Measurements from ENCODE around the gene COX7A1. TPM values are rescaled to one million over a fixed set of nuclear protein-coding genes. Genes with fewer than 3 reads are reported as not detected.

The COX7A1 gene
- total RNA-seq, 3 donors from 2014 or later: 20.8 to 69.3 (median 29.5) TPM

DNA sequence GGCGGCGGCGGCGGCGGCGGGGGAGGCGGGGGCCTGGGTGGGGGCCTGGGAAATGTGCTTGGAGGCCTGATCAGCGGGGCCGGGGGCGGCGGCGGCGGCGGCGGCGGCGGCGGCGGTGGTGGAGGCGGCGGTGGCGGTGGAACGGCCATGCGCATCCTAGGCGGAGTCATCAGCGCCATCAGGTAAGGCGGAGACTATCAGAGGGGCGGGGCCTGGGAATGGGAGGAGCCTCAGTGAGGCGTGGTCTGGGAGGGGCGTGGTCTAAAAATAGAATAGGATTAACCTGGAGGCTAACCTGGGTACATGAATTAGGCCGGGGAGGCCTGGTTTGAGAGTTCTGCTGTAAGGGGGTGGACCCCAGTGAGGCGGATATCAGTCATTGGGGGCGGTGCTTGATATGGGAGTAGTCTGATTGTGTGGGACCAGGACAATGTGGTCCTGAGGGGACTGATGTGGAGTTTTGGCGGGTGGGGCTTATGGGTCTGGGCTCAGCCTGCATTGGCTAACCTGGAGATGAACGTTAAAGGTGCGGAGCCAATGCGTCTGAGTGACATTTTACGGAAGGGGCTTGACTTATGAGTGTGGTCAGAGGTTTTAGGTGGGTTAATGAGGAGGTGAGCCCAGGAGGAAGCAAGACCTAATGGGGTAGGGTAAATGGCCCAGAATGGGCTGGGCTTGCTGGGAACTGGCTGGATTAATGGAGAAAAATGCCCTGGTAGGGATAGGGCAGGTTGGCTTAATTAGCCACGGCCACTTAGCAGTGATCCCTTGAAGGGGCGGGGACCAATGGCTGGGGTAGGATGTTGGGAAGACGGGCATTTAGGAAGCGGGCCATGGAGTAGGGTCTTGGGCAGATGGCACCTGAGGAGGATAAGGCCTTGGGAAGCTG is 11.0 kb downstream of the COX7A1 start:
- Histone ChIP-seq H3K4me3 (peak overlapping the region; percentile 87 to 96 (median 89)), H3K9me3 (no peaks in the 10 kb centered on the region), H3K27me3 (no peaks in the 10 kb centered on the region), H3K36me3 (peaks cover 5% of the 10 kb centered on the region), H3K4me1 (peaks cover 0 to 4% of the 10 kb centered on the region in 2 donors), H3K27ac (peak overlapping the region; percentile 97 to 100)
- TF ChIP-seq POLR2A (IDR thresholded peaks at IDR 0.05): no peak
- peak in 1 of 3 donors; percentile 55 for TF ChIP-seq POLR2AphosphoS5 (IDR thresholded peaks at IDR 0.05)
- peak; percentile 83 to 89 for DNase-seq (ENCODE audit: low spot score in 2 of 2)
- intact Hi-C loops (cut with DNase I; ENCODE audit: low total_unique reads): loop anchor here (5.0 kb wide), 1 partner anchor 874 kb away; the partner anchor contains the start of gene USF2

GRCh38 chr19:36140304-36141038 is 11.8 kb downstream of the COX7A1 start:
- no peak for TF ChIP-seq CTCF (IDR thresholded peaks at IDR 0.05)
- TF ChIP-seq POLR2AphosphoS5 (IDR thresholded peaks at IDR 0.05): no peak
- no peak for TF ChIP-seq POLR2A (IDR thresholded peaks at IDR 0.05)
- Histone ChIP-seq H3K27me3 (no peaks in the 10 kb centered on the region), H3K4me1 (peaks cover 0 to 4% of the 10 kb centered on the region in 2 donors), H3K36me3 (no peaks in the 10 kb centered on the region), H3K9me3 (no peaks in the 10 kb centered on the region), H3K27ac (peak overlapping the region; percentile 97 to 100), H3K4me3 (peak overlapping the region; percentile 87 to 96 (median 89))
- intact Hi-C loops (cut with DNase I; ENCODE audit: low total_unique reads): loop anchor here (5.0 kb wide), 1 partner anchor 873 kb away; the partner anchor contains the start of gene USF2
- DNase-seq (ENCODE audit: low spot score in 2 of 2): peak in 1 of 2 donors; percentile 44

DNA sequence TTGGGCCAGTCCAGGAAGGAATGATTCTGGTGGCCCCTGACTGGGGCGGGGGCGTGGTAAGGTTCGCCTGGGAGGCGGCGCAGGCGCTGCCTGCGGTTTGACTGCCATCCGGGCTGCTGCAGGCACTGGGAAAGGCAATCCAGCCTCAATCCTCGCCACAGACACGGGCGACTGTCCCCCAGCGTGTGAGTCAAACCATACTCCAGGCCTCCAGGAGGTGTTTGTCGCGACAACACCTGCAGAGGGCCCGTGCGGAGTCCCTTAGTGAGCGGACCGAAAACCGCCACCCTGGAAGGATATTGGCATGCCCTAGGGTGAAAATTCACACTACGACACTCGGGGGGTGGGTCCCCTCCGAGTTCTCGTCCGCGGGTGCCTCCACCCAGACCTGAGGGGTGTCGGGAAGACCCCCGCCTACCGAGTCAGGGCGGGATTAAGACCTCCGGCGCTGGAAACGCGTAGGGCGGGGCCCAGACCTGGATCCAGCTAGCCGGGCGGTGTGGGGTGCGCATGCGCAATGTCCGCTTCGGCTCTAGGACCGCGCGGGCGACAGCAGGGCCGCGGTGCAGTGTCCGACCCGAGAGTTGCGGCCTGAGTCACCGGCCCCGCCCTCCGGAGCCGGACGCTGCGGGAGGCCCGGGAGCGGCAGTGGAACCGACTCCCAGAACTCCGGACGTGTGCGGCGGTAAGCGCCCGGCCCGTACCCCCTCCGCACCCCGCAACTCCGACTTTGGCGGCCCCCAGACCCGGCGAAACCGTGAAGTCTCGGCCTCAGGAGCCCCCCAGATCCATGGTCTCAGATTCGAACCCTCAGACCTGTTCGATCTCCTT is 12.6 kb downstream of the COX7A1 start, which contains the start of gene CAPNS1:
Gene CAPNS1 (plus strand): TSS at position 594 of the 831 bp plus-strand sequence. CDS start 946 bp downstream, outside the sequence.
- TF ChIP-seq CTCF (IDR thresholded peaks at IDR 0.05) (no peak), POLR2AphosphoS5 (IDR thresholded peaks at IDR 0.05) (peak; percentile 61 to 93 (median 80)), POLR2A (IDR thresholded peaks at IDR 0.05) (peak; percentile 91)
- peak within 1 kb of the TSS; percentile 97 to 100 for H3K27ac ChIP-seq
- intact Hi-C loops (cut with DNase I; ENCODE audit: low total_unique reads): loop anchor here (5.0 kb wide), 1 partner anchor 872 kb away; the partner anchor contains the start of gene USF2
- DNase-seq (ENCODE audit: low spot score in 2 of 2): peak; percentile 95 to 96
- no peaks in the 10 kb centered on the region for H3K9me3 ChIP-seq
- peak within 1 kb of the TSS; percentile 87 to 96 (median 89) for H3K4me3 ChIP-seq
- no peaks in the 10 kb centered on the region for H3K27me3 ChIP-seq
- H3K4me1 ChIP-seq: peaks cover 0 to 4% of the 10 kb centered on the region in 2 donors
- H3K36me3 ChIP-seq: no peaks in the 10 kb centered on the region

DNA sequence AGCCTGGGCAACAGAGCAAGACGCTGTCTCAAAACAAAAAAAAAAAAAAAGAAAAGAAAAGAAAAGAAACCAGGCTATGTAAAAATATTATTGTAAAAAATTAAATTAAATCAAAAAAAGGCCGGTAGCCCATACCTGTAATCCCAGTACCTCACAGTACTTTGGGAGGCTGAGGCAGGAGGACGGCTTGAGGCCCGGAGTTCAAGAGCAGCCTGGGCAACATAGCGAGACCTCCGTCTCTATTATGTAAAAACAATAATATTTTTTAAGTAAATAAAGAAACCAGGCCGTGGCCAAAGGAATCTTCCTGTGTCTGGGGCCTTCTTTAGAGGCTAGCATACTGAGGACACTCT is 13.2 kb downstream of the COX7A1 start:
- H3K4me3 ChIP-seq: peak overlapping the region; percentile 87 to 96 (median 89)
- intact Hi-C loops (cut with DNase I; ENCODE audit: low total_unique reads): no loop called here
- TF ChIP-seq POLR2AphosphoS5 (IDR thresholded peaks at IDR 0.05): no peak
- TF ChIP-seq POLR2A (IDR thresholded peaks at IDR 0.05): no peak
- no peak for TF ChIP-seq CTCF (IDR thresholded peaks at IDR 0.05)
- no peaks in the 10 kb centered on the region for H3K27me3 ChIP-seq
- H3K27ac ChIP-seq: peak overlapping the region; percentile 97 to 100
- no peaks in the 10 kb centered on the region for H3K9me3 ChIP-seq
- no peaks in the 10 kb centered on the region for H3K36me3 ChIP-seq
- DNase-seq (ENCODE audit: low spot score in 2 of 2): no peak
- peaks cover 0 to 4% of the 10 kb centered on the region in 2 donors for H3K4me1 ChIP-seq
